K562 (cell line): ENCODE data around the gene ZC3H11A. TPM values are rescaled to one million over a fixed set of nuclear protein-coding genes. Genes with fewer than 3 reads are reported as not detected.
"Not testable (repeated sequence)": the region's sequence is repeated elsewhere in the genome, so short reads cannot be mapped to it uniquely, and the experiment has no call there.

Source experiments
- ATAC-seq: fragments of 200-7000 bp; cut with Tn5 transposase; 3 replicates; pipeline ENCODE4 v1.9.1; 2020; ENCODE audit warnings: moderate library complexity
- BruUV-seq: library from RNA; stranded (reverse); fragments of 400-500 nt; replicated peaks from 2 replicates; lab custom pipeline; 2021; lab: Mats Ljungman, UMichigan
- CTCF ChIA-PET: fragments of 300-600 bp; formaldehyde crosslinking; extraction: SDS; loops from one replicate; lab custom pipeline; 2021; ENCODE audit warnings: low intra/inter-chr PET ratio; lab: Yijun Ruan, JAX
- POLR2A ChIA-PET: fragments of 300-600, 350-650 bp; sonication (Branson Sonifier 250); formaldehyde crosslinking; extraction: SDS; loops from one replicate; lab custom pipeline; 2021; ENCODE audit warnings: antibody characterized with exemption, inconsistent platforms; lab: Yijun Ruan, JAX
- DNase-seq, 4 experiments: peaks; one replicate each; pipeline versions ENCODE4 v3.0.0 to v3.0.0-alpha.2; 2011 to 2018; ENCODE audit warnings: low spot score in 3 of 4, mixed read lengths in 3 of 4; ENCODE audit errors: extremely low read depth in 1 of 4
- FAIRE-seq: peaks from 2 replicates; lab custom pipeline; 2011; peaks lifted over from hg19 to GRCh38; lab: Jason Lieb, UNC
- H2AFZ ChIP-seq: 2 replicates; pipeline ENCODE4 v1.6.0; 2011; ENCODE audit warnings: low read depth, low read length, control low read depth, inconsistent platforms
- H3K27ac ChIP-seq: fragments of 200-600 bp; 3 replicates; pipeline ENCODE4 v1.8.0; 2011; ENCODE audit warnings: low read depth, mild to moderate bottlenecking, control low read depth, inconsistent platforms, low read length, moderate library complexity, mixed read lengths; ENCODE audit errors: extremely low read depth
- H3K27me3 ChIP-seq, 2 experiments: fragments of 300-600 bp in 1 of 2; 2 replicates in 1 of 2; 3 replicates in 1 of 2; pipeline versions ENCODE4 v1.6.0 to v1.8.0; 2011; ENCODE audit warnings: inconsistent platforms in 2 of 2, low read length in 2 of 2, mild to moderate bottlenecking in 1 of 2, mixed read lengths in 1 of 2, moderate library complexity in 1 of 2; ENCODE audit not compliant: control insufficient read depth in 2 of 2, insufficient read depth in 2 of 2
- H3K36me3 ChIP-seq: fragments of 300-600 bp; 3 replicates; pipeline ENCODE4 v1.8.0; 2011; ENCODE audit warnings: mild to moderate bottlenecking, low read length, inconsistent platforms; ENCODE audit not compliant: control insufficient read depth, insufficient read depth
- H3K4me1 ChIP-seq, 2 experiments: fragments of 200-600 bp in 1 of 2; replicated peaks in 1 of 2; 2 replicates in 1 of 2; 3 replicates in 1 of 2; pipeline versions ENCODE4 v1.5.1 to v1.8.0; 2011; ENCODE audit warnings: inconsistent platforms in 2 of 2, low read length in 2 of 2, mild to moderate bottlenecking in 1 of 2, mixed read lengths in 1 of 2, moderate library complexity in 1 of 2; ENCODE audit not compliant: control insufficient read depth in 2 of 2, insufficient read depth in 2 of 2
- H3K4me2 ChIP-seq: 2 replicates; pipeline ENCODE4 v1.6.1; 2011; ENCODE audit warnings: low read length, control low read depth, inconsistent platforms, mixed read lengths; ENCODE audit not compliant: insufficient read depth
- H3K4me3 ChIP-seq: fragments of 200-600 bp; sonication (generic), shearing (Covaris generic); 2 replicates; pipeline ENCODE4 v1.5.1; 2016; ENCODE audit warnings: control low read depth, inconsistent platforms
- H3K79me2 ChIP-seq: fragments of 200-600 bp; 3 replicates; pipeline ENCODE4 v1.8.0; 2011; ENCODE audit warnings: low read length, inconsistent platforms; ENCODE audit not compliant: control insufficient read depth, insufficient read depth
- H3K9ac ChIP-seq, 2 experiments: 2 replicates each; pipeline versions ENCODE4 v1.6.0 to v1.6.1; 2011; ENCODE audit warnings: low read depth in 2 of 2, low read length in 2 of 2, control low read depth in 1 of 2, inconsistent platforms in 1 of 2, mild to moderate bottlenecking in 1 of 2, mixed read lengths in 1 of 2; ENCODE audit not compliant: insufficient read depth in 1 of 2
- H3K9me1 ChIP-seq: one replicate; pipeline ENCODE4 v1.6.0; 2011; ENCODE audit warnings: inconsistent platforms, mild to moderate bottlenecking, low read length, moderate library complexity; ENCODE audit not compliant: control insufficient read depth, insufficient read depth
- H3K9me3 ChIP-seq: replicated peaks from 2 replicates; pipeline ENCODE4 v1.5.1; 2011; ENCODE audit warnings: low read depth, low read length, inconsistent platforms; ENCODE audit not compliant: control insufficient read depth, insufficient read depth
- H4K20me1 ChIP-seq: replicated peaks from 2 replicates; pipeline ENCODE4 v1.6.1; 2011; ENCODE audit warnings: low read length, inconsistent platforms, mixed read lengths; ENCODE audit not compliant: control insufficient read depth, insufficient read depth
- ATF4 ChIP-seq: fragments of 450-650 bp; formaldehyde crosslinking; IDR thresholded peaks from 2 replicates; pipeline ENCODE4 v1.4.0; 2022; ENCODE audit warnings: mild to moderate bottlenecking, moderate library complexity
- FOSL1 ChIP-seq: fragments of 200-800 bp; sonication (Bioruptor generic); conservative IDR thresholded peaks from 2 replicates; pipeline ENCODE4 v1.6.1; 2016; ENCODE audit warnings: missing genetic modification characterization, missing compliant biosample characterization
- KLF6 ChIP-seq: fragments of 250-450 bp; sonication (Bioruptor Pico); IDR thresholded peaks from 2 replicates; pipeline ENCODE4 v1.4.0; 2020; ENCODE audit warnings: mild to moderate bottlenecking, moderate library complexity, borderline replicate concordance
- MEF2D ChIP-seq: conservative IDR thresholded peaks from 2 replicates; pipeline ENCODE4 v1.6.1; 2016; ENCODE audit warnings: low read depth, missing genetic modification characterization, missing compliant biosample characterization
- NR2C1 ChIP-seq, 2 experiments: fragments of 450-650 bp; IDR thresholded peaks; 2 replicates each; pipeline ENCODE4 v1.6.1; 2017; ENCODE audit warnings: mild to moderate bottlenecking in 2 of 2, antibody characterized with exemption in 1 of 2, inconsistent platforms in 1 of 2, missing compliant biosample characterization in 1 of 2, missing genetic modification characterization in 1 of 2
- REST ChIP-seq, 2 experiments: fragments of 450-650 bp; formaldehyde crosslinking in 1 of 2; IDR thresholded peaks; 2 replicates each; pipeline versions ENCODE4 v1.4.0 to v1.6.1; 2014 to 2020; ENCODE audit warnings: mild to moderate bottlenecking in 2 of 2, borderline replicate concordance in 1 of 2, low read depth in 1 of 2
- ZBTB9 ChIP-seq: fragments of 450-650 bp; formaldehyde crosslinking; IDR thresholded peaks from 2 replicates; pipeline ENCODE4 v1.4.0; 2020; ENCODE audit warnings: mild to moderate bottlenecking, moderate library complexity
- ZKSCAN3 ChIP-seq: fragments of 250-450 bp; sonication (Bioruptor Pico); IDR thresholded peaks from 2 replicates; pipeline ENCODE4 v1.4.0; 2020
- ZNF41 ChIP-seq: fragments of 250-450 bp; sonication (Bioruptor Pico); conservative IDR thresholded peaks from 2 replicates; pipeline ENCODE4 v1.4.0; 2020; ENCODE audit warnings: mild to moderate bottlenecking
- ZNF445 ChIP-seq: fragments of 250-450 bp; sonication (Bioruptor Pico); IDR thresholded peaks from 2 replicates; pipeline ENCODE4 v1.4.0; 2020; ENCODE audit warnings: low read depth, mild to moderate bottlenecking, moderate library complexity
- ZNF766 ChIP-seq: fragments of 200-800 bp; sonication (Bioruptor generic); conservative IDR thresholded peaks from 2 replicates; pipeline ENCODE4 v1.6.1; 2016; ENCODE audit warnings: missing genetic modification characterization, missing compliant biosample characterization
- WGBS: fragments of 100-300 bp; shearing (Covaris generic); methylation state at CpG from one replicate; pipeline ENCODE4 v1.1.6; 2016; ENCODE audit warnings: low coverage, mixed read lengths; ENCODE audit not compliant: insufficient coverage; ENCODE audit errors: missing lambda C conversion rate; 5-methylcytosine and 5-hydroxymethylcytosine counted together
- in situ Hi-C: fragments of 300-500 bp; cut with MboI; formaldehyde crosslinking; loops from 4 replicates; pipeline ENCODE4 v1.15.0; 2018; ENCODE audit warnings: inconsistent platforms, mixed read lengths
- intact Hi-C: fragments of 100-400 bp; cut with micrococcal nuclease; formaldehyde crosslinking; loops from 2 replicates; pipeline ENCODE4 v1.14.2; 2022
- polyA plus RNA-seq, 8 experiments: library from polyadenylated mRNA; depleted of rRNA in 4 of 8; stranded (reverse) in 5 of 8; unstranded in 3 of 8; fragments of >200 nt; fragmentation: Nextera tagmentation in 2 of 8; fragmentation: Illumina TruSeq in 1 of 8; extraction: Ambion mirVana in 2 of 8; extraction: Trizol in 1 of 8; gene quantifications; 2 replicates each; pipeline versions ENCODE4 v1.2.1 to v1.2.3, GENCODE V29; 2011 to 2014; ENCODE audit warnings: inconsistent platforms in 1 of 8, missing spikeins in 1 of 8
- total RNA-seq, 7 experiments: library from RNA; depleted of rRNA in 6 of 7; stranded (reverse); fragments of >200 nt in 6 of 7; fragmentation: Illumina TruSeq in 2 of 7; extraction: Trizol in 2 of 7; gene quantifications; 2 replicates each; pipeline versions ENCODE4 v1.2.1 to v1.2.3, GENCODE V29; 2011 to 2021; ENCODE audit warnings: low replicate concordance in 1 of 7

The ZC3H11A gene
- total and polyA plus RNA-seq, 9 of the 15 experiments (the other 6 are each of a cell fraction or from before 2014, with no cell fraction given) = 34.2 to 137 (median 102) TPM

DNA sequence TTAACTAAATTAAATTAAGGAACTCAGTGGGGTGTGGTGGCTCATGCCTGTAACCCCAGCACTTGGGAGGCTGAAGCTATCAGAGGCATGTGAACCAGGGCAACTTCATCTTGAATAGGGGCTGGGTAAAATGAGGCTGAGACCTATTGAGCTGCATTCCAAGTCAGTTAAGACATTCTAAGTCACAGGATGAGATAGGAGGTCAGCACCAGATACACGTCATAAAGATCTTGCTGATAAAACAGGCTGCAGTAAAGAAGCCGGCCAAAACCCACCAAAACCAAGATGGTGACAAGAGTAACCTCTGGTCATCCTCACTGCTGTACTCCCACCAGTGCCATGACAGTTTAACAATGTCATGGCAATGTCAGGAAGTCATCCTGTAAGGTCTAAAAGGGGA, 36.7 kb upstream of the ZC3H11A start:
- H3K27me3 ChIP-seq; H3K9me3 ChIP-seq; intact Hi-C loops; H3K9me1 ChIP-seq; H3K27ac ChIP-seq; H4K20me1 ChIP-seq; in situ Hi-C loops; ATAC-seq; H2AFZ ChIP-seq; H3K4me2 ChIP-seq; H3K9ac ChIP-seq; H3K4me1 ChIP-seq; H3K79me2 ChIP-seq; H3K4me3 ChIP-seq; H3K36me3 ChIP-seq; DNase-seq; BruUV-seq; TF ChIP-seq REST (CRISPR knock-in tag; IDR thresholded peaks at IDR 0.05; ENCODE audit: low read depth); NR2C1 (IDR thresholded peaks at IDR 0.05): not testable (repeated sequence)
- WGBS = 3% methylated on average over 2 of the region's 2 CpGs
- ChIA-PET POLR2A (interaction anchor here (1.4 to 1.6 kb wide), 2 partner anchors 10 to 16 kb away, joined by 3 to 8 read pairs; no protein-coding TSS in a partner anchor), CTCF (interaction anchor here (0.5 kb wide), 1 partner anchor 389 kb away, joined by 4 read pairs; no protein-coding TSS in a partner anchor)
- peak; percentile 49 for FAIRE-seq
- TF ChIP-seq ZNF445 (CRISPR knock-in tag) (peak; percentile 20; the same call in 1 of the 2 replicates), ZNF41 (CRISPR knock-in tag) (peak; percentile 74), ZBTB9 (CRISPR knock-in tag) (0 out of 2 replicates have a peak, but pooled peaks have one; percentile 58), REST (IDR thresholded peaks at IDR 0.05; ENCODE audit: borderline replicate concordance) (0 out of 2 replicates have a peak, but pooled peaks have one; percentile 23), FOSL1 (0 out of 2 replicates have a peak, but pooled peaks have one; percentile 30), NR2C1 (tag; IDR thresholded peaks at IDR 0.05) (peak; percentile 45), KLF6 (CRISPR knock-in tag) (peak; percentile 85), ZKSCAN3 (CRISPR knock-in tag) (0 out of 2 replicates have a peak, but pooled peaks have one; percentile 41), ATF4 (CRISPR knock-in tag) (0 out of 2 replicates have a peak, but pooled peaks have one; percentile 35), MEF2D (tag) (0 out of 2 replicates have a peak, but pooled peaks have one; percentile 37), ZNF766 (CRISPR knock-in tag) (peak; percentile 32; the same call in 1 of the 2 replicates)
